Glomerular visceral epithelial cell (primary cell): ENCODE data around the gene HM13.
"Not testable (repeated sequence)": the region's sequence is repeated elsewhere in the genome, so short reads cannot be mapped to it uniquely, and the experiment has no call there.

Experiments
- DNase-seq: peaks from one replicate; pipeline ENCODE4 v3.0.0-alpha.2; 2016; ENCODE audit errors: extremely low spot score

HM13 gene

GRCh38 chr20:31500527-31500926, 13.7 kb upstream of the HM13 start:
- no peak for DNase-seq

GRCh38 chr20:31502884-31503673, 11.2 kb upstream of the HM13 start:
- DNase-seq: peak; percentile 82

- no peak for DNase-seq
These were observed 8.3 kb upstream of the HM13 start for GRCh38 chr20:31505903-31506302.

GRCh38 chr20:31508517-31509244, 5.6 kb upstream of the HM13 start:
- DNase-seq: no peak

GRCh38 chr20:31515072-31515774, 981 bp downstream of the HM13 start:
- no peak for DNase-seq

- DNase-seq: peak; percentile 28
These were observed 1.5 kb downstream of the HM13 start for GRCh38 chr20:31515775-31516107.

- no peak for DNase-seq
These were observed 1.9 kb downstream of the HM13 start for GRCh38 chr20:31516166-31516565.

- DNase-seq: no peak
These were observed 2.4 kb downstream of the HM13 start for GRCh38 chr20:31516651-31517050.

- peak; percentile 76 for DNase-seq
These were observed 3.1 kb downstream of the HM13 start for GRCh38 chr20:31517373-31517772.

- not testable (repeated sequence) for DNase-seq
These were observed 7.0 kb downstream of the HM13 start for GRCh38 chr20:31521267-31521666.

- DNase-seq: no peak
These were observed 8.5 kb downstream of the HM13 start for GRCh38 chr20:31522731-31523130.

- DNase-seq: no peak
These were observed 9.4 kb downstream of the HM13 start for GRCh38 chr20:31523361-31524283.

GRCh38 chr20:31527266-31527665, 13.0 kb downstream of the HM13 start:
- DNase-seq: no peak

- no peak for DNase-seq
These were observed 21.1 kb downstream of the HM13 start for GRCh38 chr20:31535298-31535697.

GRCh38 chr20:31536575-31536974, 22.3 kb downstream of the HM13 start:
- no peak for DNase-seq

- DNase-seq: no peak
These were observed 23.1 kb downstream of the HM13 start for GRCh38 chr20:31537116-31537871.

- no peak for DNase-seq
These were observed 23.6 kb downstream of the HM13 start for GRCh38 chr20:31537890-31538289.

GRCh38 chr20:31538326-31538725, 24.1 kb downstream of the HM13 start:
- no peak for DNase-seq

GRCh38 chr20:31539636-31540035, 25.4 kb downstream of the HM13 start:
- DNase-seq: not testable (repeated sequence)

GRCh38 chr20:31540406-31540805, 26.2 kb downstream of the HM13 start:
- no peak for DNase-seq
